Activated gamma-delta T cell (primary cell): ENCODE measurements around the gene SLC7A7.
"Not testable (repeated sequence)": the region's sequence is repeated elsewhere in the genome, so short reads cannot be mapped to it uniquely, and the experiment has no call there.

ENCODE experiments used
- DNase-seq: peaks from one replicate; lab custom pipeline; 2025; lab: John Stamatoyannopoulos, UW

SLC7A7 gene

GRCh38 chr14:22843123-22843925, 28.1 kb upstream of the SLC7A7 start:
- no peak for DNase-seq

- no peak for DNase-seq
These were observed 27.2 kb upstream of the SLC7A7 start for GRCh38 chr14:22842211-22843122.

GRCh38 chr14:22841769-22842168, 26.5 kb upstream of the SLC7A7 start:
- no peak for DNase-seq

GRCh38 chr14:22841311-22841710, 26.1 kb upstream of the SLC7A7 start:
- no peak for DNase-seq

GRCh38 chr14:22839159-22839779, 24.0 kb upstream of the SLC7A7 start:
- no peak for DNase-seq

- no peak for DNase-seq
These were observed 23.4 kb upstream of the SLC7A7 start for GRCh38 chr14:22838631-22839041.

- no peak for DNase-seq
These were observed 22.7 kb upstream of the SLC7A7 start for GRCh38 chr14:22837750-22838538.

- no peak for DNase-seq
These were observed 22.0 kb upstream of the SLC7A7 start for GRCh38 chr14:22837114-22837749.

GRCh38 chr14:22836301-22837113, 21.3 kb upstream of the SLC7A7 start, which contains the start of gene MMP14:
Gene MMP14 (plus strand): TSS chr14:22836585. CDS start chr14:22836818, 233 bp downstream.
- DNase-seq, result no peak

GRCh38 chr14:22835505-22835904, 20.3 kb upstream of the SLC7A7 start:
- DNase-seq, result no peak

- DNase-seq, result no peak
These were observed 15.3 kb upstream of the SLC7A7 start for GRCh38 chr14:22830443-22831010.

GRCh38 chr14:22829661-22830442, 14.6 kb upstream of the SLC7A7 start, which contains the start of gene MRPL52:
Gene MRPL52 (plus strand): TSS chr14:22829887. CDS start chr14:22829913, 26 bp downstream.
- DNase-seq, result peak; percentile 64

GRCh38 chr14:22829076-22829660, 13.9 kb upstream of the SLC7A7 start:
- DNase-seq, result not testable (repeated sequence)

- no peak for DNase-seq
These were observed 9.6 kb upstream of the SLC7A7 start for GRCh38 chr14:22824711-22825359.

- no peak for DNase-seq
These were observed 7.4 kb upstream of the SLC7A7 start for GRCh38 chr14:22822571-22823098.

GRCh38 chr14:22822016-22822570, 6.9 kb upstream of the SLC7A7 start:
- DNase-seq, result no peak
